DND-41 (cell line): ENCODE measurements around the gene SPEF2.

Experiments used
- CTCF ChIP-seq: IDR thresholded peaks from 2 replicates; pipeline ENCODE4 v1.5.1; 2012; ENCODE audit warnings: borderline replicate concordance, low read length, moderate library complexity, mild to moderate bottlenecking; ENCODE audit not compliant: poor library complexity, severe bottlenecking; ENCODE audit errors: extremely low read depth
- EZH2 ChIP-seq: IDR thresholded peaks from 3 replicates; pipeline ENCODE4 v1.6.1; 2012; ENCODE audit warnings: borderline replicate concordance, low read depth, mild to moderate bottlenecking, moderate library complexity, low read length, inconsistent platforms; ENCODE audit not compliant: severe bottlenecking

- TF ChIP-seq CTCF (no peak), EZH2 (no peak)
Measured at GRCh38 chr5:35687961-35688360, 70.3 kb downstream of the SPEF2 start.
